Measurements from ENCODE around the gene WNT9A. TPM values are rescaled to one million over a fixed set of nuclear protein-coding genes. Genes with fewer than 3 reads are reported as not detected.

WNT9A gene
- total RNA-seq, 1 experiment from 2014 or later: 22.2 TPM

GRCh38 chr1:227919906-227920305 lies 27.8 kb downstream of the WNT9A start:
- Histone ChIP-seq H3K4me1 (ENCODE audit: insufficient read depth, low read length) (no peaks in the 10 kb centered on the region), H3K27me3 (ENCODE audit: low read length) (no peaks in the 10 kb centered on the region), H4K20me1 (ENCODE audit: low read length) (no peaks in the 10 kb centered on the region), H3K4me3 (ENCODE audit: low read length) (no peak overlapping the region), H3K9me3 (ENCODE audit: low read length) (no peaks in the 10 kb centered on the region), H3K4me2 (ENCODE audit: low read length) (no peak overlapping the region), H3F3A (ENCODE audit: low read length, unreplicated experiment) (no peaks in the 10 kb centered on the region), H2AFZ (ENCODE audit: low read length) (no peak overlapping the region), H3K79me2 (ENCODE audit: low read length) (no peaks in the 10 kb centered on the region), H3K27ac (ENCODE audit: low read length) (no peak overlapping the region), H3K36me3 (ENCODE audit: low read depth, low read length) (peaks cover 7% of the 10 kb centered on the region; the same call in 1 of the 2 replicates), H3K9ac (ENCODE audit: low read length) (no peak overlapping the region), H3K9me2 (replicated peaks; ENCODE audit: low read length) (no peaks in the 10 kb centered on the region)
- ATAC-seq (no peak), DNase-seq (no peak)
- intact Hi-C loops (cut with micrococcal nuclease): no loop called here
- ChIA-PET POLR2A (ENCODE audit: unreplicated experiment) (no interaction called here), CTCF (no interaction called here)
- TF ChIP-seq CTCF (conservative IDR thresholded peaks at IDR 0.05; ENCODE audit: low read depth, low read length) (no peak), EZH2 (IDR thresholded peaks at IDR 0.05; ENCODE audit: low read length, unreplicated experiment) (no peak), EZH2phosphoT487 (IDR thresholded peaks at IDR 0.05; ENCODE audit: borderline replicate concordance, low read length) (no peak)
- no TSS peak for BruUV-seq (replicated peaks)

- H3K4me1 ChIP-seq (ENCODE audit: insufficient read depth, low read length): no peaks in the 10 kb centered on the region
- no peaks in the 10 kb centered on the region for H3K79me2 ChIP-seq (ENCODE audit: low read length)
- no peak for ATAC-seq
- no peak overlapping the region for H3K9ac ChIP-seq (ENCODE audit: low read length)
- POLR2A ChIA-PET (ENCODE audit: unreplicated experiment): no interaction called here
- no peak for TF ChIP-seq EZH2 (IDR thresholded peaks at IDR 0.05; ENCODE audit: low read length, unreplicated experiment)
- TF ChIP-seq EZH2phosphoT487 (IDR thresholded peaks at IDR 0.05; ENCODE audit: borderline replicate concordance, low read length): no peak
- no peak for TF ChIP-seq CTCF (conservative IDR thresholded peaks at IDR 0.05; ENCODE audit: low read depth, low read length)
- H3K9me3 ChIP-seq (ENCODE audit: low read length): no peaks in the 10 kb centered on the region
- H3K27ac ChIP-seq (ENCODE audit: low read length): no peak overlapping the region
- H3K27me3 ChIP-seq (ENCODE audit: low read length): no peaks in the 10 kb centered on the region
- no peak overlapping the region for H3K4me2 ChIP-seq (ENCODE audit: low read length)
- CTCF ChIA-PET: no interaction called here
- no peak overlapping the region for H2AFZ ChIP-seq (ENCODE audit: low read length)
- H3K36me3 ChIP-seq (ENCODE audit: low read depth, low read length): peaks cover 4% of the 10 kb centered on the region; the same call in 1 of the 2 replicates
- no peak for DNase-seq
- H3K9me2 ChIP-seq (replicated peaks; ENCODE audit: low read length): no peaks in the 10 kb centered on the region
- intact Hi-C loops (cut with micrococcal nuclease): no loop called here
- H3K4me3 ChIP-seq (ENCODE audit: low read length): no peak overlapping the region
- no peaks in the 10 kb centered on the region for H4K20me1 ChIP-seq (ENCODE audit: low read length)
- BruUV-seq (replicated peaks): no TSS peak
- no peaks in the 10 kb centered on the region for H3F3A ChIP-seq (ENCODE audit: low read length, unreplicated experiment)
These were observed 29.0 kb downstream of the WNT9A start for GRCh38 chr1:227918736-227919135.

- Histone ChIP-seq H3K4me2 (ENCODE audit: low read length) (no peak overlapping the region), H3K9me3 (ENCODE audit: low read length) (no peaks in the 10 kb centered on the region), H2AFZ (ENCODE audit: low read length) (no peak overlapping the region), H4K20me1 (ENCODE audit: low read length) (no peaks in the 10 kb centered on the region), H3K36me3 (ENCODE audit: low read depth, low read length) (peaks cover 4% of the 10 kb centered on the region; the same call in 1 of the 2 replicates), H3K4me1 (ENCODE audit: insufficient read depth, low read length) (no peaks in the 10 kb centered on the region), H3K9me2 (replicated peaks; ENCODE audit: low read length) (no peaks in the 10 kb centered on the region), H3K9ac (ENCODE audit: low read length) (no peak overlapping the region), H3K27ac (ENCODE audit: low read length) (no peak overlapping the region), H3K79me2 (ENCODE audit: low read length) (no peaks in the 10 kb centered on the region), H3F3A (ENCODE audit: low read length, unreplicated experiment) (no peaks in the 10 kb centered on the region), H3K27me3 (ENCODE audit: low read length) (no peaks in the 10 kb centered on the region), H3K4me3 (ENCODE audit: low read length) (no peak overlapping the region)
- no peak for ATAC-seq
- DNase-seq: no peak
- POLR2A ChIA-PET (ENCODE audit: unreplicated experiment): no interaction called here
- intact Hi-C loops (cut with micrococcal nuclease): no loop called here
- CTCF ChIA-PET: no interaction called here
- BruUV-seq (replicated peaks): no TSS peak
- TF ChIP-seq EZH2 (IDR thresholded peaks at IDR 0.05; ENCODE audit: low read length, unreplicated experiment) (no peak), EZH2phosphoT487 (IDR thresholded peaks at IDR 0.05; ENCODE audit: borderline replicate concordance, low read length) (no peak), CTCF (conservative IDR thresholded peaks at IDR 0.05; ENCODE audit: low read depth, low read length) (no peak)
These were observed 29.5 kb downstream of the WNT9A start for GRCh38 chr1:227918083-227918700.

Data from PC-3 (cell line).